Fibroblast of pulmonary artery (primary cell): ENCODE data around the gene USP20.

Source experiments
- DNase-seq: peaks from one replicate; pipeline ENCODE4 v3.0.0-alpha.2; 2010; ENCODE audit warnings: low read depth
- H3K4me3 ChIP-seq: replicated peaks from 2 replicates; pipeline ENCODE4 v1.5.1; 2011; ENCODE audit warnings: low read depth, mild to moderate bottlenecking, control low read depth, low read length, moderate library complexity
- CTCF ChIP-seq: IDR thresholded peaks from 2 replicates; pipeline ENCODE4 v1.5.1; 2011; ENCODE audit warnings: mild to moderate bottlenecking, control low read depth, low read length, inconsistent platforms; ENCODE audit errors: missing control alignments

USP20 gene

GRCh38 chr9:129906298-129906697 lies 71.0 kb downstream of the USP20 start:
- no peak for TF ChIP-seq CTCF
- H3K4me3 ChIP-seq, result no peak overlapping the region
- no peak for DNase-seq

- TF ChIP-seq CTCF, result no peak
- no peak overlapping the region for H3K4me3 ChIP-seq
- DNase-seq, result no peak
These were observed 71.9 kb downstream of the USP20 start for GRCh38 chr9:129907201-129907600.

- no peak for TF ChIP-seq CTCF
- no peak for DNase-seq
- no peak overlapping the region for H3K4me3 ChIP-seq
These were observed 73.6 kb downstream of the USP20 start for GRCh38 chr9:129908906-129909305.

GRCh38 chr9:129909851-129910250 lies 74.6 kb downstream of the USP20 start:
- no peak for TF ChIP-seq CTCF
- no peak overlapping the region for H3K4me3 ChIP-seq
- DNase-seq, result no peak

- H3K4me3 ChIP-seq, result no peak overlapping the region
- no peak for TF ChIP-seq CTCF
- DNase-seq, result peak; percentile 99
These were observed 75.6 kb downstream of the USP20 start for GRCh38 chr9:129910628-129911567.

GRCh38 chr9:129914051-129914450 lies 78.8 kb downstream of the USP20 start:
- no peak for TF ChIP-seq CTCF
- DNase-seq, result no peak
- H3K4me3 ChIP-seq, result no peak overlapping the region

- DNase-seq, result no peak
- H3K4me3 ChIP-seq, result no peak overlapping the region
- no peak for TF ChIP-seq CTCF
These were observed 81.4 kb downstream of the USP20 start for GRCh38 chr9:129916707-129917106.
